GM21381 (cell line): ENCODE measurements around the gene ENOX1.

Experiments used
- ATAC-seq: cut with Tn5 transposase; IDR thresholded peaks from one replicate; pipeline ENCODE4 v1.9.1; 2021; ENCODE audit warnings: mild to moderate bottlenecking, moderate library complexity; ENCODE audit not compliant: unreplicated experiment

The ENOX1 gene

GRCh38 chr13:43269037-43269481 is 517.7 kb downstream of the ENOX1 start:
- ATAC-seq, result no peak

DNA sequence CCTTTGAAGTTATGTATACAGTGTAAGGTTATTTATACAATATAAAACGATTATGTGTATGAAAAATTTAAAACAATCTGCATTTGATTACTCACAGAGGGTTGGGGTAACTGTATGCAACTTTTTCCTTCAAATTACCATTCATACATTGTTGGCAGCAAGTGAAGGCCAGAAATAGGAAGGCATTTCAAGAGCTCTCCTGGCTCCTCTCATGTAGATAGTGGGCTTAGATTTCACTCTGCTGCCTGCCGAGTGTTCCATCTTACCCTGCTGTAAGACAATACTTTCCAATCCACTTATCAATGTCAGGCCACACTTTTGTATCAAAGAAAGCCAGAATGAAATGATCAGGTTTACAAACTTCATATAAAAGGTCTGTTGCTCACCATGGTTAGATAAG is 518.1 kb downstream of the ENOX1 start:
- ATAC-seq, result no peak

- ATAC-seq, result no peak
Measured at GRCh38 chr13:43267916-43268315, 518.9 kb downstream of the ENOX1 start.

DNA sequence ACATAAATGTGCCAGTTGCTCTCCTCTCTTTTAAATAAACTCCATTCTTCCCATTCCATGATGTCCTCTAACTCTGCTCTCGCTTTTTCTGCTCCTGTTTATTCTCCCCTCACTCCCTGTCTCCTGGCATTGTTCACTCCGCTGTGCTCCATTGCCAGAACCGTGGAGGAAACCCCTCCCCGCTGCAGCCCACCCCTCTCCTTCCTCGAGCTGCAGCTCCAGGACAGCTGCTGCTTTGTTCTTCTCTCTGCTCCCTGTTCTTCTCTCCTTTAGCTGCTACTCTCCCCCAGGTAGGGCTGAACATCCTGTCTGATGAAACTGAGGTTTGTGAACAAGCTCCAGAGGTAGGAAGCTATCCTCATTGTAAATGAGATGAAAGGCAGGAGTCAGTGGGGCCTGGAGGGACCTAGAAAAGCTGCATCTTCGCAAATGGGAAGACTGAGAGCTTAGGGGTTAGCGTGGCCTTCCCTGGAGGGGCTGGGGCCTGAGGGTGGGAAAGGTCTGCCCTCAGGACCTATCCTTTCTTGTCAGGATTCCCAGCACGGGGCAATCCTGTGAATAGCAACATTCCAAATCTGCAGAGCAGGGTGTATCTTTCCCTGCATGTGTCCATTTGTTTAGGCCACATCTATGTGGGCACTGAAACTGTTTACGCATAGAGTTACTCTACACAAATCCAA is 519.7 kb downstream of the ENOX1 start:
- no peak for ATAC-seq

- ATAC-seq, result no peak
Measured at GRCh38 chr13:43265028-43265427, 521.7 kb downstream of the ENOX1 start.

DNA sequence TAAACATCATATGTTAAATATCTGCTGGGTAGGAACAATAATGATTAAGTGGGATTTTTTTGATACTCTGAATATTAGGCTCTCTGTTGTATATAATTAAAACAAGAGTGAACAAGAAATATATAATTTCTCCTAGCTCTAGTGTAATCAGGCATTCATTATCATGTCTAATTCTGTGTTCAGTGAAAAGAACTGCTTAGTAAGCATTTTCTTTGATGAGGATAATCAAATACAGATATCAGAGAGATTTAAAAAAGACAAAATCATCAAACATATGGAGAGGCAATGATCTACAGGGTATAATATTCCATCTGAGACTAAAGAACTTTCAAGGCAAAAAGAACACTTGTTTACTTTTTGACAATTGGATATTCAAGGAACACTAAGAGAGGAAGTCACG is 522.3 kb downstream of the ENOX1 start:
- ATAC-seq, result no peak

DNA sequence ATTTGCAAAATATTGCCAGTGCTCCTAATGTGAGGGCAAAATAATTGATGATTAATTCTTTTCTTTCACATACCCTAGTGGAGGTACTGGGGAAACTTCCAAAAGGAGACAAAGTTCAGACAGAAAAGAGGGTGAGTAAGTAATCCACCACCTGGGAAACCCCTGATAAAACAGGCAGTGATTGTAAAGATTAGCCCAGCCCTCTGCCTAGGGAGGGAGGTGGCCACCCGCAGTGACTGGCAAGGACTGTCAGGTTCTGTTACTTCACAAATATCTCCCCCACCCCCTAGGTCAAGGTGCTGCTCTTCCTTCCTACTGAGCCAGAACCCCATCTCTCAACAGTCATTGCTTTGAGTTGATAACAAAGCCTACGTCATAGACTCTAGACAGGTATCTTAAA is 523.7 kb downstream of the ENOX1 start:
- no peak for ATAC-seq

GRCh38 chr13:43260999-43261398 is 525.8 kb downstream of the ENOX1 start:
- no peak for ATAC-seq

DNA sequence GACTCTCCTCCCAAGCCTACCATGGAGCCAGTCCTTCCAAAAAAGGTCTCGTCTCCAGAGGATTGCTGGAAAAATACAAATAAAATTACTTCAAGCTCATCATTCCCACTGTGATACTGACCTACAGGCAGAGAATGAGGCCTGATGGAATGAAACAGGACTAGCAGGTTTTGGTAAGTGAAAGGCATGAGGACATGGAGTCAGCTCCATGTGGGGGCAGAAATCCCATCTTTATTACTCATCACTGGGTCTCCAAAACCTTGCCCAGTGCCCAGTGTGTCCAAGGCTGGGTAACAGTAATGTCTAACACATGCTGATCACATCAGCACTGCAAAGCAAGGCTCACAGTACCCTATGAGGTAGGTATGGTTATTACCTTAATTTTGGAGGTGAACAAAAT is 528.0 kb downstream of the ENOX1 start:
- no peak for ATAC-seq

DNA sequence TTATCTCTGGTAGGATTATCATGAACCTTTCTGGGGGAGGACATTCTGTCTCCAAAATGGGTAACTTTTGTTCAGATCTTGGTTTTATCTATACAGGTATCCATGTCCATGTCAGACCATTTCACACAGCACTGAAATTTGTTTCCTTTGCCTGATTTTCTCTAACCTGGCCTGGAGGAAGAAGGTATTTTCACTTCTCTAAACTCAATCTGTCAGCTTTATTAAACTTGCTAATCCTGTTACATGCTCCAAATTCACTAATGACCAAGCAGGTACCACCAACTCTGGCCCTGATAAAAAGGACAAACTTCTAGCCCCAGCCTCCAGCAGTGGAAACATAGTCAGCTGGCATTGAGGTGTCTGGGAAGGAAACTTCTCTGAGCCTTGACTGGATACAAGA is 529.0 kb downstream of the ENOX1 start:
- ATAC-seq, result no peak

DNA sequence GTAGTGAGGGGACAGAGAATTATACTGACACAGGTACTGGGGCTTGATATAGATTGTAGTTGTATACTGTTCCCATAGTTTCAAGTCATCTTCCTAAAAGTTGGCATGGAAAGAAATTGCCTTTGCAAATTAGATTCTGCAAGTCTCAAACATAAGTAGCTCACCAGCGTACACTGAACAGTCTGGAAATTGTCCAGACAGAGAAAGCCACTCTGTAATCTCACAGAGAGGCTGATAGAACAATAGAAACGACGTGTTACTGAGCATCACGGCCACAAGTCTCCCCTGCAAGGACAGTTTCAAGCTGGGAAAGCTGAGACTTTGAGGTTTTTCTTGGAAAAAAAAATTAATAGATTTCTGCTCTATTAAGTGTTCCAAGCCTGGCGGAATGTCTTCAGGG is 534.8 kb downstream of the ENOX1 start:
- ATAC-seq, result no peak

DNA sequence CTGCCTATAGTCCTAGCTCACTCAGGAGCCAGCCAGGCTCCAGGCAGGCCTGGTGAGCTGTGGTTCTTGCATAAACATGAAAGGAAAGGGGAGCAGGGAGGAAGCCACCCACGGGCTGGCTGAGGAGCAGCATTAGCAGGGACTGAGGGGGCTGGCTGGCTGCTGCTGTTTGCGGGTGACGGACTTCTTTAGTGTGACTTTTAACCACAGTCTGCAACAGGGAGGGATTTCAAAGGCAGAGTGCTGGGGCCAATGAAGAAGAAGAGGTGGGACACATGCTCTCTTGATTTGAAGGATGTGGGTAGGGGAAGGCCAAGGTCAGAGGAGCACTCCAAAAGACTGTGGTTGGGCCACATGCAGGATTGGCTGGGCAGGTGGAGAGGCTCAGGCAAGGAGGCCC is 540.4 kb downstream of the ENOX1 start:
- no peak for ATAC-seq

- ATAC-seq, result no peak
Measured at GRCh38 chr13:43245374-43245964, 541.3 kb downstream of the ENOX1 start.

DNA sequence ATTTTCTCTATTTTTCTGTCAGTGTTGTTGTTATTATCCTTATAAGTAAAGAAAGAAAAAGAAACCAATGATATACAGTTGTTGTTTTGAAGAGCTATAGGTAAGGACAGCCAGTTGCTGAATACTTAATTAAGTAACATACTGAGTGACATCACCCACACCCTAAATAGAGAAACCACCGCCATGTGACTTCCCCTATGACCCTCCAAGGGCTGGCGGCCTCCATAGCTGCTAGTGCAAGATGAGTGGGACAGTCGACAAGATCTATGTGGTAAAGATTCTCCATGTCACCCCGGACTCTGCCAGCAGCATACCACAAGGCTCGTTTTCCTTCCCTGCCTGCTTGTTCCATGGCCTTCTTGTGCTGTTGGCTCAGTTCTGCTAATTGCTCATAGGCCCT is 542.3 kb downstream of the ENOX1 start:
- no peak for ATAC-seq

GRCh38 chr13:43243711-43244110 is 543.1 kb downstream of the ENOX1 start:
- no peak for ATAC-seq

DNA sequence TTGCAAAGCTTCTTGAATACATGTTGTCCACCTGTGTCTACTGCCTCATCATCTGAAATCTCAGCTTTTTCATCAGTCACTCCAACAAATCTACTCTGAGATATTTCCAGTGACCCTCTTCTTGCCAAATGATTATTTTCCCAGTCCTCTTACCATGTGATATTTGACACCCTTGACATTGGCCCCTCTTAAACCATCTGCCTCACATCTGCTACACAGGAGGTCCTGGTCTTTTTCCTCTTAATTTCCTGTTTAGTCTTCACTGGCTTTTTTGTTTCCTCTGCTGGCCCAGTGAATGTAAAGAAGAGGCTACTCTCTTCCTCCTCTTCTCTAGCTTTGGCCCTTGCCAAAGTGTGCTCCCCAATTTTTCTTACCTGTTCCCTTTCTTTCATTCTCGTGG is 544.7 kb downstream of the ENOX1 start:
- ATAC-seq, result no peak

- peak; percentile 70 for ATAC-seq
Measured at GRCh38 chr13:43240278-43240677, 546.5 kb downstream of the ENOX1 start.

DNA sequence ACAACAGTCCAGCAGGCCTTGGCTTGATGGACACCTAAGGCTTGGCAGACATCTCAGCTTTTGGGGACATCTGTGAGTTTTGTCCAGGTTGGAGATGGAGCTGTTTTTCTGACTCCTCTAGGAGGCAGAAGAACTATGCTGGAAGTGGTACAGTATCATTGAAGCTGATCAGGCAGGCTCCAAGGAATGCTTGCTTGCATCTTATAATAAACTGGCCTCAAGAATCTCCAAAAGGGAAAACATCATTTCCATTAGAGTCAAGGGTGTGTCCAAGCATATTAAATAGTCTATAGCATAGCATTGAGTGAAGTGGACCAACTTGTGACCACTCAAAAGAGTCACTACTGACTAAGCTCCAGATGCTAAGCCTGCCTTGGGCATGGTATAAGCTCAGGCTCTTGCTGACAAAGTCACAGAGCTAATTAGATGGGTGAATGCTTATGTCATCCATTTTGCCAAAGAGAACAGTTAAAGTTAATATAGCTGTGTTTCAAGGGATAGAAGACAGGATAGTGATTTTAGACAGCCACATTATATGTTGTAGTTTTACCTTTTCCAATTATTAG is 547.4 kb downstream of the ENOX1 start:
- no peak for ATAC-seq

DNA sequence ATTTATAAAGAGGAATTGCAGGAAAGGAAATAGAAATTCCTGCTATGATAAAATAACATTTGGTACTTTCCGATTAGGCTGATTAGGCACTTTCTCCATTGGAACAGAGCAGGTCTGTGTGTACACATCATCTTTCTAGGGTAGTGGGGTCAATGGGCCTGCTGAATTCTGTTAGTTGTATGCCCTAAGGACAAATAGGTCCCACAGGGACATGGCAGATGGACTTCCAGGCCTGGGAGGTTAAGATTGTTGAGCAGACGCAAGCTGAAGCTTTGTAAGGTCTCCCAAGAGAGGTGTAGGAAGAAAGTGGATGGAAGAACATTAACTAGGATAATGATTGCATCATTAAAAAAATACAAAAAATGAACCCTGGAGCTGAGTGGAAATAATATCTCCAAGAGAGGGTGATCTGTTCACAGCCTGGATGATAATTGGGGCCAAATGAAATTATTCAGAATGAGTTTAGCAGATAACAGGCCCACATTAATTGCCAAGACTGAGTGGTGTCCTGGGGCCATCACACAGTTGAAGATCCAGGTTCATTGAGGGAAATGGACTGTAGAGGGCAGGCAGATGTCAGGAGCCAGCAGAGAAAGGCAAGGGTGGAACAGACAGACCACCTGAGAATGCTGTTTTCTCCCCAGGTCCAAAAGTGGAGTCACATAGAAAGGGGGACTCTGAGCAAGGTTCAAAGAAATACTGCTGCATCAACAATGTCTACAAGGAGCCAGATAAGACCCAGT is 548.3 kb downstream of the ENOX1 start:
- ATAC-seq, result no peak

GRCh38 chr13:43237616-43238015 is 549.2 kb downstream of the ENOX1 start:
- no peak for ATAC-seq

- ATAC-seq, result no peak
Measured at GRCh38 chr13:43235028-43235427, 551.7 kb downstream of the ENOX1 start.

GRCh38 chr13:43232873-43233265 is 553.9 kb downstream of the ENOX1 start:
- no peak for ATAC-seq
